Measurements from ENCODE around the gene TMEM272.

- TF ChIP-seq, protein P1, sequence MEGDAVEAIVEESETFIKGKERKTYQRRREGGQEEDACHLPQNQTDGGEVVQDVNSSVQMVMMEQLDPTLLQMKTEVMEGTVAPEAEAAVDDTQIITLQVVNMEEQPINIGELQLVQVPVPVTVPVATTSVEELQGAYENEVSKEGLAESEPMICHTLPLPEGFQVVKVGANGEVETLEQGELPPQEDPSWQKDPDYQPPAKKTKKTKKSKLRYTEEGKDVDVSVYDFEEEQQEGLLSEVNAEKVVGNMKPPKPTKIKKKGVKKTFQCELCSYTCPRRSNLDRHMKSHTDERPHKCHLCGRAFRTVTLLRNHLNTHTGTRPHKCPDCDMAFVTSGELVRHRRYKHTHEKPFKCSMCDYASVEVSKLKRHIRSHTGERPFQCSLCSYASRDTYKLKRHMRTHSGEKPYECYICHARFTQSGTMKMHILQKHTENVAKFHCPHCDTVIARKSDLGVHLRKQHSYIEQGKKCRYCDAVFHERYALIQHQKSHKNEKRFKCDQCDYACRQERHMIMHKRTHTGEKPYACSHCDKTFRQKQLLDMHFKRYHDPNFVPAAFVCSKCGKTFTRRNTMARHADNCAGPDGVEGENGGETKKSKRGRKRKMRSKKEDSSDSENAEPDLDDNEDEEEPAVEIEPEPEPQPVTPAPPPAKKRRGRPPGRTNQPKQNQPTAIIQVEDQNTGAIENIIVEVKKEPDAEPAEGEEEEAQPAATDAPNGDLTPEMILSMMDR (IDR thresholded peaks at IDR 0.05 in 2 of 3, conservative IDR thresholded peaks at IDR 0.05 in 1 of 3; ENCODE audit: borderline replicate concordance in 1 of 3, insufficient read depth in 1 of 3, low read depth in 2 of 3, low read length in 2 of 3) = no peak
- no peak for TF ChIP-seq POLR2A (IDR thresholded peaks at IDR 0.05; ENCODE audit: borderline replicate concordance, extremely low read depth, insufficient read depth, insufficient read length)
Observed at GRCh38 chr13:51845574-51846318, 769 bp upstream of the TMEM272 start.
